Esophagus muscularis mucosa (tissue), 4 donors: ENCODE measurements around the gene MBD5. TPM values are rescaled to one million over a fixed set of nuclear protein-coding genes. Genes with fewer than 3 reads are reported as not detected.

ENCODE experiments used
- DNase-seq: peaks from one replicate; pipeline ENCODE4 v3.0.0-alpha.2; 2017; ENCODE audit errors: extremely low spot score
- H3K27ac ChIP-seq, 4 donors: fragments of 200-600 bp; sonication (generic); replicated peaks in 1 of 4; 1 replicate in 3 of 4; 2 replicates in 1 of 4; pipeline ENCODE4 v1.5.1; 2016 to 2019; ENCODE audit warnings: mild to moderate bottlenecking in 1 of 4
- H3K27me3 ChIP-seq, 4 donors: fragments of 200-600 bp; sonication (generic); one replicate each; pipeline versions ENCODE4 v1.5.1 to v1.6.0; 2016 to 2019
- H3K36me3 ChIP-seq, 4 donors: fragments of 200-600 bp; sonication (generic); one replicate each; pipeline ENCODE4 v1.5.1; 2016 to 2019
- H3K4me1 ChIP-seq, 4 donors: fragments of 200-600 bp; sonication (generic); one replicate each; pipeline ENCODE4 v1.5.1; 2016 to 2019
- H3K4me3 ChIP-seq, 4 donors: fragments of 200-600 bp; sonication (generic); 1 replicate in 2 of 4; 2 replicates in 2 of 4; pipeline ENCODE4 v1.5.1; 2016 to 2019; ENCODE audit warnings: mild to moderate bottlenecking in 4 of 4, moderate library complexity in 1 of 4
- H3K9me3 ChIP-seq, 4 donors: fragments of 200-600 bp; sonication (generic); 1 replicate in 3 of 4; 2 replicates in 1 of 4; pipeline ENCODE4 v1.5.1; 2016 to 2019
- CTCF ChIP-seq, 3 experiments: fragments of 200-600 bp in 2 of 3; fragments of 450-650 bp in 1 of 3; sonication (generic) in 2 of 3; IDR thresholded peaks; one replicate each; pipeline ENCODE4 v1.5.1; 2017 to 2019; ENCODE audit warnings: antibody characterized with exemption in 3 of 3, mild to moderate bottlenecking in 2 of 3, moderate library complexity in 1 of 3
- EP300 ChIP-seq: sonication (generic); formaldehyde crosslinking; IDR thresholded peaks from one replicate; pipeline ENCODE4 v1.6.1; 2017; ENCODE audit warnings: antibody characterized with exemption
- POLR2A ChIP-seq: fragments of 450-650 bp; IDR thresholded peaks from one replicate; pipeline ENCODE4 v1.6.1; 2017; ENCODE audit warnings: antibody characterized with exemption, moderate library complexity, mild to moderate bottlenecking, low read depth
- POLR2AphosphoS5 ChIP-seq, 2 donors: sonication (generic); formaldehyde crosslinking; IDR thresholded peaks; one replicate each; pipeline ENCODE4 v1.6.1; 2017; ENCODE audit warnings: antibody characterized with exemption in 2 of 2
- WGBS: methylation state at CpG from one replicate; pipeline ENCODE4 v1.1.5; 2018; 5-methylcytosine and 5-hydroxymethylcytosine counted together
- intact Hi-C: fragments of 100-400 bp; cut with DNase I; formaldehyde crosslinking; loops from one replicate; pipeline ENCODE4 v1.15.1; 2023
- total RNA-seq, 4 donors: library from RNA; depleted of rRNA; stranded (reverse); fragments of >200 nt; gene quantifications; one replicate each; pipeline versions ENCODE4 v1.1.0 to v1.2.1, GENCODE V29; 2016

Gene MBD5
- total RNA-seq, 4 donors from 2014 or later: 34.6 to 49.0 (median 44.9) TPM

GRCh38 chr2:148548716-148549400 is 528.0 kb downstream of the MBD5 start:
- Histone ChIP-seq H3K9me3 (no peaks in the 10 kb centered on the region), H3K27ac (no peak overlapping the region), H3K27me3 (no peaks in the 10 kb centered on the region), H3K4me3 (no peak overlapping the region), H3K36me3 (no peaks in the 10 kb centered on the region), H3K4me1 (no peaks in the 10 kb centered on the region)
- TF ChIP-seq POLR2A (no peak), CTCF (IDR thresholded peaks at IDR 0.05) (no peak), EP300 (no peak), POLR2AphosphoS5 (IDR thresholded peaks at IDR 0.05) (no peak)
- no peak for DNase-seq
- WGBS: 85% methylated on average over 7 of the region's 7 CpGs
- intact Hi-C loops: no loop called here

- Histone ChIP-seq H3K27me3 (no peaks in the 10 kb centered on the region), H3K4me1 (no peaks in the 10 kb centered on the region), H3K27ac (no peak overlapping the region), H3K36me3 (no peaks in the 10 kb centered on the region), H3K9me3 (peaks cover 0 to 3% (median 0%) of the 10 kb centered on the region in 4 donors), H3K4me3 (peak overlapping the region; percentile 38 to 48 (median 40))
- 66% methylated on average over 9 of the region's 9 CpGs for WGBS
- no peak for DNase-seq
- intact Hi-C loops: no loop called here
- TF ChIP-seq POLR2AphosphoS5 (IDR thresholded peaks at IDR 0.05): no peak
- TF ChIP-seq CTCF (IDR thresholded peaks at IDR 0.05): no peak
- no peak for TF ChIP-seq POLR2A
- TF ChIP-seq EP300: no peak
Observed at GRCh38 chr2:148552675-148553331, 531.9 kb downstream of the MBD5 start.

- WGBS: 81% methylated on average over 7 of the region's 7 CpGs
- no peaks in the 10 kb centered on the region for H3K27me3 ChIP-seq
- H3K4me3 ChIP-seq: peak overlapping the region; percentile 38 to 48 (median 40)
Observed at GRCh38 chr2:148553332-148553887, 532.5 kb downstream of the MBD5 start.

GRCh38 chr2:148554459-148555247 is 533.8 kb downstream of the MBD5 start:
- Histone ChIP-seq H3K27ac (no peak overlapping the region), H3K36me3 (no peaks in the 10 kb centered on the region), H3K9me3 (peaks cover 0 to 9% (median 0%) of the 10 kb centered on the region in 4 donors), H3K27me3 (no peaks in the 10 kb centered on the region), H3K4me1 (no peaks in the 10 kb centered on the region), H3K4me3 (no peak overlapping the region)
- 85% methylated on average over 6 of the region's 6 CpGs for WGBS
- intact Hi-C loops: no loop called here
- no peak for DNase-seq
- TF ChIP-seq CTCF (IDR thresholded peaks at IDR 0.05) (no peak), POLR2A (no peak), EP300 (no peak), POLR2AphosphoS5 (IDR thresholded peaks at IDR 0.05) (no peak)

More at GRCh38 chr2:148553332-148553887, 532.5 kb downstream of the MBD5 start:
- no peak for DNase-seq
- no peaks in the 10 kb centered on the region for H3K4me1 ChIP-seq
- no peaks in the 10 kb centered on the region for H3K36me3 ChIP-seq
- intact Hi-C loops: no loop called here
- H3K27ac ChIP-seq: no peak overlapping the region
- H3K9me3 ChIP-seq: peaks cover 0 to 9% (median 0%) of the 10 kb centered on the region in 4 donors
- no peak for TF ChIP-seq CTCF (IDR thresholded peaks at IDR 0.05)
- no peak for TF ChIP-seq EP300
- no peak for TF ChIP-seq POLR2A
- no peak for TF ChIP-seq POLR2AphosphoS5 (IDR thresholded peaks at IDR 0.05)
